Hepatocyte (in vitro differentiated cells): ENCODE results near the gene HIPK3. TPM values are rescaled to one million over a fixed set of nuclear protein-coding genes. Genes with fewer than 3 reads are reported as not detected.

Experiments
- DNase-seq: peaks from one replicate; pipeline ENCODE4 v3.0.0-alpha.2; 2016; ENCODE audit warnings: low spot score
- H2AFZ ChIP-seq: fragments of 200-600 bp; sonication (generic); 2 replicates; pipeline ENCODE4 v1.6.0; 2016; ENCODE audit warnings: antibody characterized with exemption, mild to moderate bottlenecking
- H3K27ac ChIP-seq: fragments of 200-600 bp; sonication (generic); 2 replicates; pipeline ENCODE4 v1.5.1; 2016; ENCODE audit warnings: mild to moderate bottlenecking
- H3K27me3 ChIP-seq: fragments of 200-600 bp; sonication (generic); 2 replicates; pipeline ENCODE4 v1.6.1; 2016
- H3K36me3 ChIP-seq: fragments of 200-600 bp; sonication (generic); replicated peaks from 2 replicates; pipeline ENCODE4 v1.5.1; 2016; ENCODE audit warnings: low read depth; ENCODE audit not compliant: insufficient read depth
- H3K4me1 ChIP-seq: fragments of 200-600 bp; sonication (generic); 2 replicates; pipeline ENCODE4 v1.5.1; 2016; ENCODE audit warnings: mild to moderate bottlenecking, moderate library complexity; ENCODE audit not compliant: insufficient read depth
- H3K4me2 ChIP-seq: fragments of 200-600 bp; sonication (generic); 2 replicates; pipeline ENCODE4 v1.6.0; 2016
- H3K4me3 ChIP-seq: fragments of 200-600 bp; sonication (generic); 2 replicates; pipeline ENCODE4 v1.5.1; 2016; ENCODE audit warnings: mild to moderate bottlenecking
- H3K79me2 ChIP-seq: fragments of 200-600 bp; sonication (generic); 2 replicates; pipeline ENCODE4 v1.6.0; 2017; ENCODE audit warnings: mild to moderate bottlenecking
- H3K9me2 ChIP-seq: fragments of 200-600 bp; sonication (generic); replicated peaks from 2 replicates; pipeline ENCODE4 v1.6.0; 2017; ENCODE audit warnings: mild to moderate bottlenecking; ENCODE audit not compliant: insufficient read depth
- H3K9me3 ChIP-seq: fragments of 200-600 bp; sonication (generic); 2 replicates; pipeline ENCODE4 v1.5.1; 2016; ENCODE audit warnings: low read depth, mild to moderate bottlenecking
- H4K20me1 ChIP-seq: fragments of 200-600 bp; sonication (generic); 2 replicates; pipeline ENCODE4 v1.6.0; 2016; ENCODE audit warnings: mild to moderate bottlenecking; ENCODE audit not compliant: insufficient read depth, poor library complexity, severe bottlenecking
- CTCF ChIP-seq: fragments of 200-600 bp; sonication (generic); IDR thresholded peaks from 2 replicates; pipeline ENCODE4 v1.5.1; 2016; ENCODE audit warnings: antibody characterized with exemption, mild to moderate bottlenecking; ENCODE audit not compliant: poor library complexity
- EZH2 ChIP-seq: fragments of 200-600 bp; sonication (generic); IDR thresholded peaks from 2 replicates; pipeline ENCODE4 v1.6.1; 2016; ENCODE audit warnings: antibody characterized with exemption, mild to moderate bottlenecking, borderline replicate concordance
- EZH2phosphoT487 ChIP-seq: fragments of 200-600 bp; sonication (generic); IDR thresholded peaks from one replicate; pipeline ENCODE4 v1.6.1; 2018; ENCODE audit warnings: antibody characterized with exemption, mild to moderate bottlenecking, low read depth, moderate library complexity; ENCODE audit not compliant: unreplicated experiment, severe bottlenecking
- WGBS: methylation state at CpG from one replicate; pipeline ENCODE4 v1.1.6; 2016; ENCODE audit warnings: low lambda C conversion rate; ENCODE audit errors: missing lambda C conversion rate; 5-methylcytosine and 5-hydroxymethylcytosine counted together
- polyA plus RNA-seq: library from polyadenylated mRNA; unstranded; fragments of >200 nt; fragmentation: Nextera tagmentation; extraction: Ambion mirVana; gene quantifications from 2 replicates; pipeline ENCODE4 v1.2.1, GENCODE V29; 2016
- total RNA-seq: library from RNA; depleted of rRNA; stranded (reverse); fragments of >200 nt; gene quantifications from 2 replicates; pipeline ENCODE4 v1.2.3, GENCODE V29; 2014

The HIPK3 gene
- total and polyA plus RNA-seq, 2 experiments from 2014 or later = 25.0 to 123 TPM

GRCh38 chr11:33376331-33377310 is 119.4 kb downstream of the HIPK3 start:
- peak; percentile 38 for DNase-seq
- Histone ChIP-seq H2AFZ (no peak overlapping the region), H3K4me3 (peak overlapping the region; percentile 82), H3K4me1 (peaks cover 3% of the 10 kb centered on the region), H3K27ac (no peak overlapping the region), H3K4me2 (peak overlapping the region; percentile 91), H3K27me3 (peaks cover 65% of the 10 kb centered on the region), H3K9me3 (no peaks in the 10 kb centered on the region), H3K9me2 (no peaks in the 10 kb centered on the region), H4K20me1 (no peaks in the 10 kb centered on the region), H3K79me2 (no peaks in the 10 kb centered on the region), H3K36me3 (no peaks in the 10 kb centered on the region)
- TF ChIP-seq EZH2phosphoT487 (no peak), CTCF (no peak), EZH2 (peak; percentile 18)
- 8% methylated on average over 40 of the region's 106 CpGs for WGBS

- no peak for DNase-seq
- H4K20me1 ChIP-seq = no peaks in the 10 kb centered on the region
- H2AFZ ChIP-seq = no peak overlapping the region
- H3K4me1 ChIP-seq = peaks cover 2% of the 10 kb centered on the region
- peaks cover 71% of the 10 kb centered on the region for H3K27me3 ChIP-seq
- H3K9me3 ChIP-seq = no peaks in the 10 kb centered on the region
- peak overlapping the region; percentile 84 for H3K4me2 ChIP-seq
- H3K4me3 ChIP-seq = no peak overlapping the region
- TF ChIP-seq EZH2phosphoT487 = no peak
- TF ChIP-seq EZH2 = no peak
- TF ChIP-seq CTCF = no peak
- H3K79me2 ChIP-seq = no peaks in the 10 kb centered on the region
- WGBS = 44% methylated on average over 10 of the region's 10 CpGs
- no peak overlapping the region for H3K27ac ChIP-seq
- no peaks in the 10 kb centered on the region for H3K36me3 ChIP-seq
- no peaks in the 10 kb centered on the region for H3K9me2 ChIP-seq
Measured at GRCh38 chr11:33377412-33378370, 120.5 kb downstream of the HIPK3 start.

DNA sequence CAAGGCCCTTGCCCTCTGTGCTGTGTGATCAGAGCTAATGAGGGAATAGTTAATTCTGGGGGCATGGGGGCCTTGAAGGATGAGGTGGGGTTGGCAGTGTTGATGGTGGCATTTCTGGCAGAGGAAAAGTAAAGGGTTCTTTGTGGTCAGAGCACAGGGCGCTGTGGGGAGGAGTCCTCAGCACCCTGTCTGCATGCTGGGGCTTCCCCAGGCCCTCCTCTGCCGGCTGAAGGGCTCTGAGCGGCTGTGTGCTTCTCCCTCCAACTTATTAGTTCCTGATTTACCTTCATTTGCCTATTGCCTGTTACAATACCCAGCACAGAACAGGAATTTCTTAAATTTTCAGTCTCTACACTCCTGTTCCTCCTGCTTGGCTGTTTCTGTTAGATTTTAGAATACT is 122.8 kb downstream of the HIPK3 start:
- DNase-seq = no peak
- WGBS = 76% methylated on average over 3 of the region's 3 CpGs
- Histone ChIP-seq H3K36me3 (no peaks in the 10 kb centered on the region), H3K4me1 (no peaks in the 10 kb centered on the region), H4K20me1 (no peaks in the 10 kb centered on the region), H3K79me2 (no peaks in the 10 kb centered on the region), H3K9me3 (no peaks in the 10 kb centered on the region), H3K9me2 (no peaks in the 10 kb centered on the region), H3K4me2 (no peak overlapping the region), H2AFZ (no peak overlapping the region), H3K4me3 (no peak overlapping the region), H3K27ac (no peak overlapping the region), H3K27me3 (peaks cover 62% of the 10 kb centered on the region)
- TF ChIP-seq EZH2 = no peak
- TF ChIP-seq CTCF = no peak
- no peak for TF ChIP-seq EZH2phosphoT487
